Choroid plexus epithelial cell (primary cell): Measurements from ENCODE around the gene RMDN3.

Experiments used
- DNase-seq: peaks from one replicate; pipeline ENCODE4 v3.0.0-alpha.2; 2010; ENCODE audit warnings: low read depth
- H3K4me3 ChIP-seq: 2 replicates; pipeline ENCODE4 v1.5.1; 2011; ENCODE audit warnings: low read depth, mild to moderate bottlenecking, control low read depth, low read length, moderate library complexity
- TF ChIP-seq, protein P1 (sequence below): conservative IDR thresholded peaks from 2 replicates; pipeline ENCODE4 v1.5.1; 2011; ENCODE audit warnings: low read depth, mild to moderate bottlenecking, control low read depth, inconsistent platforms, low read length, moderate library complexity

The RMDN3 gene

GRCh38 chr15:40768521-40769273 lies 13.6 kb upstream of the RMDN3 start:
- no peak overlapping the region for H3K4me3 ChIP-seq
- DNase-seq: no peak
- TF ChIP-seq, protein P1, sequence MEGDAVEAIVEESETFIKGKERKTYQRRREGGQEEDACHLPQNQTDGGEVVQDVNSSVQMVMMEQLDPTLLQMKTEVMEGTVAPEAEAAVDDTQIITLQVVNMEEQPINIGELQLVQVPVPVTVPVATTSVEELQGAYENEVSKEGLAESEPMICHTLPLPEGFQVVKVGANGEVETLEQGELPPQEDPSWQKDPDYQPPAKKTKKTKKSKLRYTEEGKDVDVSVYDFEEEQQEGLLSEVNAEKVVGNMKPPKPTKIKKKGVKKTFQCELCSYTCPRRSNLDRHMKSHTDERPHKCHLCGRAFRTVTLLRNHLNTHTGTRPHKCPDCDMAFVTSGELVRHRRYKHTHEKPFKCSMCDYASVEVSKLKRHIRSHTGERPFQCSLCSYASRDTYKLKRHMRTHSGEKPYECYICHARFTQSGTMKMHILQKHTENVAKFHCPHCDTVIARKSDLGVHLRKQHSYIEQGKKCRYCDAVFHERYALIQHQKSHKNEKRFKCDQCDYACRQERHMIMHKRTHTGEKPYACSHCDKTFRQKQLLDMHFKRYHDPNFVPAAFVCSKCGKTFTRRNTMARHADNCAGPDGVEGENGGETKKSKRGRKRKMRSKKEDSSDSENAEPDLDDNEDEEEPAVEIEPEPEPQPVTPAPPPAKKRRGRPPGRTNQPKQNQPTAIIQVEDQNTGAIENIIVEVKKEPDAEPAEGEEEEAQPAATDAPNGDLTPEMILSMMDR: no peak

GRCh38 chr15:40767838-40768500 lies 12.9 kb upstream of the RMDN3 start:
- DNase-seq: no peak
- TF ChIP-seq, protein P1: no peak
- no peak overlapping the region for H3K4me3 ChIP-seq

DNA sequence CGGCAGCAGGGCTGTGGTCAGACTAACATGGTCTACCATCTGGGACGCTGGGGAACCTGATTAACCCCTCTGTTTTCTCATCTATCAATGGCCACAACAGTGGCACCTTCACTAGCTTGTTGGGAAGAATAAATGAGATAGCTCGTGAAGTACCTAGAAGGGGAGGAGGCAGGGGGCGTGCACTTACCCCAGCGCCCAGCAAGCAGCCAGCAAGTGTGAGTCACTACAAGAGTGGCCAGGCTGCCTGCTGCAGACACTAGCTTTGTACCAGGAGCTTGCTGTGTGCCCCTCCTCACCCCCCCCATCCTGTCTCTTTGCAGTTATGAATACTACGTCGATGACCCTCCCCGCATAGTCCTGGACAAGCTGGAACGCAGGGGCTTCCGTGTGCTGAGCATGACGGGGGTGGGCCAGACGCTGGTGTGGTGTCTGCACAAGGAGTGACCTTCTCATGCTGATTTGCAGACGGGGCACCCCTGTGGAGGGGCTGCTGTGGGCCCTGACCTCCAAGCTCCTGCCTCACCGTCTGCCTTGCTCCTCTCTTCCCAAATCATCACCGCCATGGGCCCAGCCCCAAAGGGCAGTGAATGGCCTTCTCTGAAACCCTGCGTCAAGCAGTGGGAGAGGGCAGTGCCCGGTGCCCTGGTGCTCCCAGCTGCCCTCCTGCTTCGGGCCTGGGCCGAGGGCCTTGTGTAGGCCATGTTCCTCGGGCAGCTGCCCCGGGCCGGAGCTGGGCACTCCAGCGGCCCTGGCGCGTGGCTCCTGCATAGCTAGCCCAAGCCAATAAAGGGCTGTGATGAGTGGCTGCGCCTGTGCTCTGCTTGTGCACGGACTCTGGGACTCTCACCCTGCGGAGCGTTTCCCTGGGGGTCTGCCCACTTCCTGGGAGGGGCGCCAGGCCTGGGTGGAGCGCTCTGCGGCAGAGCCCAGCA lies 12.1 kb upstream of the RMDN3 start:
- DNase-seq: peak; percentile 74
- H3K4me3 ChIP-seq: no peak overlapping the region
- TF ChIP-seq, protein P1: no peak

DNA sequence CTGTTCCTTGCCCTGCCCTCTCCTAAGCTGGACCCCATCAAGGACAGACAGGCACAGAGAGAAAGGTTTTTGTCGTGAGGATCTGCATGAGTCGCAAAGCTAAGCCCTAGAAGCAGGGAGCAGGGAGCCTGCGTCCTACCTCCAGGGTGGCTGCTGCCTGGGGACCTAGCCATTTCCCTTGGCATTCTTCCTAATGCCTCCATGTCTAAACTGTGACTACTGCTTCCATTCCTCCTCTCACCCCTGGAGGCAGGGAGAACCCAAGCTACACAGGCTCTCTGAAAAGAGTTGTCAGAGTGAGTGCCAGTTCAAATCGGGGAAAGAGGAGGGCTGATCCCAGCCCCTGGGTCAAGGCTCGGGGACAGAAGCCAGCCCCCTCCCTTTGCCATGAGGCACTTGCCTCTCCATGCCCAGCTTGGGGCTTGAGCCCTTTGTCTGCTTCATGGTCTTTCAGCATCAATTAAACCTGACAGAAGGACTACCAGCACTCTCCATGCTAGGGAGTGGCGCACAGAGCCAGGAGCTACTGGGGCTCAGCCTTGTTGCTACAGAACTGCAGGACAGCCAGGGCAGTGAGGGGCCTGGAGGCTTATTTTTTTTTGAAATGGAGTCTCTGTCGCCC lies 11.3 kb upstream of the RMDN3 start:
- H3K4me3 ChIP-seq: no peak overlapping the region
- TF ChIP-seq, protein P1: no peak
- DNase-seq: no peak

DNA sequence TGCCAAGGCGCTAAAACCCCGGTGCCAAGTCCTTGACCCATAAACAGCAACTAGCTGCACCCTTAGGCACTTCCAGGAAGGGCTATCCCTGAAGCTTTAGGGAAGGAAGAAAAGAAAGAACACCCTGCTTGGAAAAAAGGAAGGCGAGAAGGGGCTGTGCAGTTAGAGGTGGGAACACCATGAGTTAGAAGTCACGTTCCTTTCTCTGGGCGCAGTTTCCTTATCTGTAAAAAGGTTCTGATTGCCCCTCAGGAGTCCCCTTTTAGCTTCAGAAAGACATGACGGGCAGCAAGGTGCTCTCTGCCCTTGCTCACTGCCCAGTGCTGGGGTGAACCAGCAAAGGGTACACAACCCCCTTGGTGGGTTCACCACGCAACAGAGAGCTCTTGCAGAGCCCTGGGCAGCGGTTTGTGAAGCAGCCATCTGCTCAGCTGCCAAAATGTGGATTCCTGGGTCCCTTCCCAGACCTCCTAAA lies 9.6 kb upstream of the RMDN3 start:
- peak; percentile 20 for DNase-seq
- peak overlapping the region; percentile 60 for H3K4me3 ChIP-seq
- TF ChIP-seq, protein P1: no peak

GRCh38 chr15:40763801-40764628 lies 9.0 kb upstream of the RMDN3 start, which contains the start of gene GCHFR:
GCHFR (plus strand) TSS chr15:40764068; CDS start chr15:40764181, 113 bp downstream.
- DNase-seq: peak; percentile 62
- peak within 1 kb of the TSS; percentile 60 for H3K4me3 ChIP-seq
- TF ChIP-seq, protein P1: peak; percentile 22
